GM12891 (cell line): ENCODE measurements around the gene SIX4.

Source experiments
- POLR2A ChIP-seq: IDR thresholded peaks from 2 replicates; pipeline ENCODE4 v1.6.1; 2011; ENCODE audit warnings: low read depth, low read length, control low read depth
- POLR2AphosphoS5 ChIP-seq: IDR thresholded peaks from 2 replicates; pipeline ENCODE4 v1.6.1; 2011; ENCODE audit warnings: low read depth, low read length, control low read depth
- SPI1 ChIP-seq: IDR thresholded peaks from 2 replicates; pipeline ENCODE4 v1.6.1; 2011; ENCODE audit warnings: low read depth, low read length, control low read depth
- TAF1 ChIP-seq: IDR thresholded peaks from 2 replicates; pipeline ENCODE4 v1.6.1; 2011; ENCODE audit warnings: low read depth, low read length, control low read depth

GRCh38 chr14:60684203-60684602, 39.9 kb downstream of the SIX4 start:
- TF ChIP-seq POLR2A = no peak
- TF ChIP-seq POLR2AphosphoS5 = no peak
- TF ChIP-seq TAF1 = no peak
- no peak for TF ChIP-seq SPI1
